GM21619 (cell line): Measurements from ENCODE around the gene ARHGEF25.
"Not testable (repeated sequence)": the region's sequence is repeated elsewhere in the genome, so short reads cannot be mapped to it uniquely, and the experiment has no call there.

Experiments used
- ATAC-seq: cut with Tn5 transposase; IDR thresholded peaks from one replicate; pipeline ENCODE4 v1.9.1; 2021; ENCODE audit not compliant: unreplicated experiment

Gene ARHGEF25

GRCh38 chr12:57607958-57608663 lies 3.1 kb upstream of the ARHGEF25 start:
- ATAC-seq = no peak

DNA sequence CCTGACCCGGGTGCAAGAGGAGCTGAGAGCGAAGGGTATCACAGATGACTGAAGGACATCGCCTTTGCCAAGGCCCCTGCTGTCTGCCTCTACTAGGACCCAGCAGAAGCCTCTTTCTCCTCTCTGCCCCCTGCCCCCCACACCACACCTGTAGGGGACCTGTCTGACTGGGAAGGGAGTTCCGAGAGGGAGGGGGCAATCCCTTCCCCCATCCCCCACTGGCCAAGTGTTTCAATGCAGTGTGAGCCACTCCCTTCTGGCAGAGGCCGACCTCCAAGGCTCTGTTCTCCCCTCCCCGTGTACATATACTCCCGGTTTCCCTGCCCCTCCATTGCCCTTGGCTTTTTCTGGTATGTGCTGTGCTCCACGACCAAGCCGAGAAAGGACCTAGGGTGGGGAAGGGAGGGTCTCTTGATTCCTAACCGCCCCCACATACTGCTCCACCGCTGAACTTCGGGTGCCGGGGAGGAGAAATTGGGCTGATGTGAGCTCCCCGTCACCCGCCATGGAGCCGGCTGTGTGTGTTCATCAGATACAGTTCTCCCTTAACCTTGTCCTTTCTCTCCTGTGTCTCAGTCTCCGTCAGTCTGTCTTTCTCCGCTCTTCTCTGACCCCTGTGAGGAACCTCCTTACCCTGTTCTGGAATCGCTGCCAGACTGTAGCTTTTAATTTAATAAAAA lies 2.0 kb upstream of the ARHGEF25 start:
- ATAC-seq = no peak

DNA sequence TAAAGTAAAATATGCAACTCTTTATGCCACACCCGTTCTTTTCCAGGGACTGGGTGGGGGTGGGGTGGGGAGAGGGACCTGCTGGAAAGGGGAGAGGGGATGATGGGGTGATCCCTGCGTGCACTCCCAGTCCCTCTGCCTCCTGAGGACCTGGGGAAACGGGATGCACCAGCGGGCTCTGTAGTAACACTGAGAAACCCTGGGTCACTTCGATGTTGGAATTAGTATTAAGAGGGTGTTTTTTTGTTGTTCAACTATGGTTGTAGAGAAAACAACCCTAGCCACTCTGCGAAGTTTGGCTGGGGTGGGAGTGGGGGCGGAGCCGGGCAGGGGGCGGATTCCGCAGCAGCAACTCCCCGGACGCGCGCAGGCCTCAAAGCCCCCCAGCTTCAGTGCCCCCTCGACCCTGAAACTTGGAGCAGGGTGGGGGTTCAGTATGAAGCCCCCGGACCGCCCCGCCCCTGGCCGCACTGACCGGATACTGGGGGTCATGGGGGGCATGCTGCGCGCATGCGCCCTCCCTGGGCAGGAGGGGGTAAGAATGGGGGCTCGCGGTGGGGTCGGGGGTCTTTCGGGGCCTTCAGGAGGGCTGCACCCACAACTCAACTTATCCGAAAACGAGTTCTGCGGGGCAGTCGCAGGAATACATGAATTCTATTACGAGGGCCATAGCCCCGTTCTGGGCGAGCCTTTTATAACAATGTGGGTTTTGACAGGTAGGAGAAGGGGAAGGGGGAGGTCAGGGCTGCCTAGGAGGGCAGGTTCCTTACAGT lies 1.3 kb upstream of the ARHGEF25 start:
- ATAC-seq = no peak

GRCh38 chr12:57610554-57611107 lies 604 bp upstream of the ARHGEF25 start:
- ATAC-seq = no peak

DNA sequence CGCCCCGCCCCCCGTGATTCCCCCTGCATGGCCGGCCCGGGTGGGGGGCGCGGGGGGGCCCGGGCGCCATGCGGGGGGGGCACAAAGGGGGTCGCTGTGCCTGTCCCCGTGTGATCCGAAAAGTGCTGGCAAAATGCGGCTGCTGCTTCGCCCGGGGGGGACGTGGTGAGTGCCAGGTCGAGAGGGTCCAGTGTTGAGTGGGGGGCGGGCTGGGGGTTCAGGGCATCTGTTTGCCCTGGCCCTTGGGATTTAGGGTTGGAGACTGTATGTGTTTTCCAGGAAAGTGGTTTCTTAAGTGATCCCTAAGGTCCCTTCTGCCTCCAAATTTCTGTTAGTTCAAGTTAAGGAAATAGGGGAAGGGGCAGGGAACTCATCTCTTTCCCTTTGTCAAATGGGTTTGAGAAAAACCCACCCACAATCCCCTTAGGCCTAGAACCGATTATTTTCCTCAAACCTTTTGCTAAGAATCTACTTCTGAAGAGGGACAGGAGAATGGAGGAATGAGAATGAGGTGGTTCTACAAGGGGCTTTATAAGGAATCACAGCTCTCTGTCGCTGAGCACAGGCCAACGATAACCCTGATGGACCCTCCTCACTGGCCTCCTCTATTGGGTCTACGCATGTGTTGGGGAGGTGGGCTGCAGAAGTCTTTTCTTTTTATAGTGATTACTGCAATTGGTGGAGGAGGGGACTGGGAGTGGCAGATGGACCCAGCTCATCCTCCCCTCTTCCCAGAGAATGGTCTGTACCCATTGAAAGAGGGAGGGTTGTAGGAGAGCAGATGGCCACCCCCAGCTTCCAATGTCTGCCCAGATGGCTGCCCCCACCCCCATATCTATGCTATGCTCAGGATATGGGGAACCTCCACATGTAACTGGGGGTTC lies 834 bp downstream of the ARHGEF25 start:
- ATAC-seq = no peak

DNA sequence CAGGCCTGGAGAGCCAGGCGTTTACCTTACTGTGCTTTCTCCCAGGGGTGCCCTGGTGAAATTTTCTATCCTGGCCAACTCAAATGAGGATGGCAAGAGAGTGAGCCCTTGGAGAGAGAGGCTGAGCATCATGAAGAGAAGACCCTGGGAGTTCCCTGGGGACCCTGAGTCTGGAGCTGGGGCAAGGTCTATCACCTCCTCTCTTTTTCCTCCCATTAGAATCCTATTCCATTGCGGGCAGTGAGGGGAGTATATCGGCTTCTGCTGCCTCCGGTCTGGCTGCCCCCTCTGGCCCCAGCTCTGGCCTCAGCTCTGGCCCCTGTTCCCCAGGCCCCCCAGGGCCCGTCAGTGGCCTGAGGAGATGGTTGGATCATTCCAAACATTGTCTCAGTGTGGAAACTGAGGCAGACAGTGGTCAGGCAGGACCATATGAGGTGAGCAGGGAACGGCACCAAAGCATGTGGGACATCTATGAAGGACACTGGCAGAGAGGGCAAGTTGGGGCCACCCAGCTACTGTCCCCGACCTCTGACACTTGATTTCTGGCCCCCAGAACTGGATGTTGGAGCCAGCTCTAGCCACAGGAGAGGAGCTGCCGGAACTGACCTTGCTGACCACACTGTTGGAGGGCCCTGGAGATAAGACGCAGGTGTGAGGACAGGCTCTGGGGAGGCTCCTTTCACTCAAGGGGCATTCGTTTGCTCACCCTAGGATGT lies 1.6 kb downstream of the ARHGEF25 start:
- no peak for ATAC-seq

DNA sequence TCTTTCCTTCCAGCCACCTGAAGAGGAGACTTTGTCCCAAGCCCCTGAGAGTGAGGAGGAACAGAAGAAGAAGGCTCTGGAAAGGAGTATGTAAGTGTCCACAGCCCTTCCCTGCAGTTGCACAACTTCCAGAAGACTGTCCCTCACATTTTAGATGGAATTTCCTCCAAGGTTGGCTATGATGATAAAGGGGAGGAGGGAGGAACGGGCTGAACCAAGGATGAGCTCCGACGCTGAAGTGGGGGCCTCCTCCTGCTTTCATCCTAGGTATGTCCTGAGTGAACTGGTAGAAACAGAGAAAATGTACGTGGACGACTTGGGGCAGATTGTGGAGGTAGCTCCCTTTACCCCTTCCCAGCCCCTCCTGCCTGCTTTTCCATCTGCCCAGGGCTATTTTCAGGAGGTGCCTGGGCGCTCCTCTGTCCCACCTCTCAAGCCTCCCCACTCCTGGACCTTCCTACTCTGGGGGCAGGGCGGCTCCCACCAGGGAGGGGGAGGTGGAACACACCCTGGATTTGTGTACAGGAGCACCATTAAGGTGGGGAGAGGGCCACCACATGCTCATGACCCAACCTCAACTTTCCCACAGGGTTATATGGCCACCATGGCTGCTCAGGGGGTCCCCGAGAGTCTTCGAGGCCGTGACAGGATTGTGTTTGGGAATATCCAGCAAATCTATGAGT lies 2.3 kb downstream of the ARHGEF25 start:
- no peak for ATAC-seq

GRCh38 chr12:57614178-57614947 lies 3.1 kb downstream of the ARHGEF25 start:
- ATAC-seq = peak; percentile 56

GRCh38 chr12:57614948-57615500 lies 3.8 kb downstream of the ARHGEF25 start:
- ATAC-seq = no peak

GRCh38 chr12:57615637-57616036 lies 4.4 kb downstream of the ARHGEF25 start:
- ATAC-seq = no peak

DNA sequence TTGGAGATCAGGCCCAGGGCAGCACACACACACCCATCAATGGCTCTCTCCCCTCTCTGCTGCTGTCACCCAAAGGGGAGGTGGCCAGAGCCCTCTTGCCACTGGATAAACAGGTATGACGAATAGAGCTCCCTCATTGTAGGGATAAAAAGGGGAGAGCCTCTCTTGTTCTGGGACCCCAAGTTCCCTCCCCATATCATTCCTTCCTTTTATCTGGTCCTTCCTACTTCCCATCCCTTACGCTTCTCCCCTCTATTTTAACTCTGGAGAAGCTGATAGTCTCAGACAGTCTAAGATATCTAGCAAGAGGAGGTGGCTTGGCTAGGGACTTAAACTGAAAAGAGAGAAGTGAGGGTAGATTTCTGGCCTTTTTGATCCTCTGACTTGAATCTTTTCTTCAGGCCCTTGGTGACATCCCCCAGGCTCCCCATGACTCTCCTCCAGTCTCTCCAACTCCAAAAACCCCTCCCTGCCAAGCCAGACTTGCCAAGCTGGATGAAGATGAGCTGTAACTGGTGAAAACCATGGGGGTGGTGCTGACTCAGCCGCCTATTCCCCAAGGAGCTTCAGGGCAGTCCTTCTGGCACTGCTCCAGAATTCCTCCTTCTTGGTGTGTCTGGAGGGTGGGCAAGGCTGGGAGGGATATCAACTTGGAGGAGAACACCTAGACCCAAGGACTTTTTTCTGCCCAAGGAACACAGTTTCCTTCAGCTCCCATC lies 5.3 kb downstream of the ARHGEF25 start:
- no peak for ATAC-seq

GRCh38 chr12:57617942-57618341 lies 6.7 kb downstream of the ARHGEF25 start:
- ATAC-seq = no peak

DNA sequence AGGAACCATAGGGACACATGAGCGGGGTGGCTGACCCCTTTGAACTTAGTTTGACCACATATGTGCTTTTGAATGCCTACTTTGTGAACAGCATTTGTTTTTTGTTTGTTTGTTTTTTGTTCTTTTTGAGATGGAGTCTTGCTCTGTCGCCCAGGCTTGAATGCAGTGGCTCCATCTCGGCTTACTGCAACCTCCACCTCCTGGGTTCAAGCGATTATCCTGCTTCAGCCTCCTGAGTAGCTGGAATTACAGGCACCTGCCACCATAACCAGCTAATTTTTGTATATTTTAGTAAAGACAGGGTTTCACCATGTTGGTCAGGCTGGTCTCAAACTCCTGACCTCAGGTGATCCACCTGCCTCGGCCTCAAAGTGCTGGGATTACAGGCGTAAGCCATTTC lies 7.2 kb downstream of the ARHGEF25 start:
- ATAC-seq = not testable (repeated sequence)

GRCh38 chr12:57618966-57619433 lies 7.8 kb downstream of the ARHGEF25 start:
- ATAC-seq = no peak

GRCh38 chr12:57619434-57620244 lies 8.4 kb downstream of the ARHGEF25 start:
- no peak for ATAC-seq

DNA sequence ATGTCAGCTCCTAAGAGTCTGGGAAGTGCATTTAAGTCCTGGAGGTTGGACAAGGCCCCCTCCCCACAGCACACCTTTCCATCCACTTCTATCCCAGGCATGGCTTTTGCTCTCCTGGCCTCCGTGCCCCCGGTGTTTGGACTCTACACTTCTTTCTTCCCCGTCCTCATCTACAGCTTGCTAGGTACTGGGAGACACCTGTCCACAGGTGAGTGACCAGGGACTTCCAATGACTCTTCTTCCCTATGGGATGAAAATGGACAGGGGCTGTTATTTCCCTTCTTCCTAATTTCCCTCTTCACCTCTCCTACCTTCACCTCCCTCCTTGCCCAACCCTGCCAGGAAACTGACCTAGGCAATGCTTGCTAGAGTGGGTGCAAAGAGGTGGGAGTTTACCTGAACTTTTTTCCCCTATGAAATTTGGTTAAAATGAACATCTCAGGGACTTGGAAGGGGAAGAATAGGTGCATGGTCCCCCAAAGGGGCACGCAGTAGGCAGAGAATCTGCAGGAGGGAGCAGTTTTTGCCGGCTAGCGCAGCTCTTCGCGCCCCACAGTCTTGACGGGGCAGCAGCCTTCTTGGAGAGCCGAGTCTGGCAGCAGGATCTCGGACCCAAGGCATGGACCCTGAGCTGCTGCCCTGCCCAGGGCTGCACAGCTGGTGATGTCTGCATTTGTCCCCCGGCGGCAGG lies 9.2 kb downstream of the ARHGEF25 start:
- no peak for ATAC-seq
